Measurements from ENCODE around the gene SLX1A.
"Not testable (repeated sequence)": the region's sequence is repeated elsewhere in the genome, so short reads cannot be mapped to it uniquely, and the experiment has no call there.

The SLX1A gene

DNA sequence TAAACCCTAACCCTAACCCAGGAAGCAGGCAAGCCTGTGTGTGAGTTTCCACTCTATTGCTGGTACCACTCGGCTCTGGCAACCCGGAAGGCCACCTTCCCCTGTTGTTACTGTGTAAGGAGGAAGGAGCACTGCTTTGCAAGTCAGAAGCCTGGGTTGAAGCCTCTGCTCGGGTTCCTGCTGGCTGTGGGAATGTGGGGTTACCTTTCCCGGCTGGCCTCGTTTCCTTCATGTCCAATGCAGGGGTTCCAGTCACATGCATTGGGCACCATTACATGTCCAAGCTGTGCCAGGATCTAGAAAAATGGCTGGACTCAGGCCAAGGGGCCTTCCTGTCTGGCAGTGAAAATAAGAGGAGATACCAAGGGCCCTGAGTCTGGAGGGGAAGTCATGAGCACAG, 23.4 kb downstream of the SLX1A start:
- not testable (repeated sequence) for DNase-seq (ENCODE audit: low read depth in 3 of 3, low spot score in 1 of 3)

All from stimulated activated CD4-positive, alpha-beta T cell treated with anti-CD3 and anti-CD28 coated beads, TNF-alpha, amount 100 ng/mL, for 1 hour (primary cell).